Neuronal stem cell (in vitro differentiated cells): ENCODE results near the gene XRCC5.

Experiments
- DNase-seq: peaks from one replicate; pipeline ENCODE4 v3.0.0-alpha.2; 2013; ENCODE audit warnings: low spot score
- H2AFZ ChIP-seq: one replicate; pipeline ENCODE4 v1.6.1; 2013; ENCODE audit warnings: mild to moderate bottlenecking, low read length, inconsistent platforms
- H2AK5ac ChIP-seq: 2 replicates; pipeline ENCODE4 v1.6.1; 2013; ENCODE audit warnings: low read depth, mild to moderate bottlenecking, inconsistent platforms, low read length, moderate library complexity, mixed read lengths
- H2BK120ac ChIP-seq: 2 replicates; pipeline ENCODE4 v1.6.1; 2013; ENCODE audit warnings: low read depth, mild to moderate bottlenecking, inconsistent platforms, low read length, moderate library complexity, mixed read lengths
- H2BK12ac ChIP-seq: one replicate; pipeline ENCODE4 v1.6.1; 2013; ENCODE audit warnings: low read length, inconsistent platforms
- H2BK15ac ChIP-seq: 2 replicates; pipeline ENCODE4 v1.6.1; 2013; ENCODE audit warnings: mild to moderate bottlenecking, low read length, inconsistent platforms, mixed read lengths
- H2BK5ac ChIP-seq: one replicate; pipeline ENCODE4 v1.6.1; 2013; ENCODE audit warnings: inconsistent platforms, mild to moderate bottlenecking, low read length, moderate library complexity
- H3K14ac ChIP-seq: one replicate; pipeline ENCODE4 v1.6.1; 2013; ENCODE audit warnings: low read length, inconsistent platforms
- H3K18ac ChIP-seq: 2 replicates; pipeline ENCODE4 v1.6.1; 2013; ENCODE audit warnings: low read length, inconsistent platforms
- H3K23ac ChIP-seq: 2 replicates; pipeline ENCODE4 v1.6.1; 2013; ENCODE audit warnings: low read depth, mild to moderate bottlenecking, mixed read lengths, low read length, inconsistent platforms; ENCODE audit not compliant: poor library complexity
- H3K27ac ChIP-seq: replicated peaks from 3 replicates; pipeline ENCODE4 v1.5.1; 2013; ENCODE audit warnings: low read length, inconsistent platforms
- H3K27me3 ChIP-seq, 3 experiments: 2 replicates each; pipeline ENCODE4 v1.6.1; 2013; ENCODE audit warnings: low read length in 3 of 3, mild to moderate bottlenecking in 2 of 3, inconsistent platforms in 1 of 3, low read depth in 1 of 3, mixed read lengths in 1 of 3, moderate library complexity in 1 of 3; ENCODE audit not compliant: control insufficient read depth in 3 of 3, insufficient read depth in 3 of 3
- H3K36me3 ChIP-seq, 2 donors: replicated peaks in 1 of 2; 2 replicates each; pipeline ENCODE4 v1.6.1; 2013; ENCODE audit warnings: low read length in 2 of 2; ENCODE audit not compliant: control insufficient read depth in 2 of 2, insufficient read depth in 2 of 2
- H3K4ac ChIP-seq: 2 replicates; pipeline ENCODE4 v1.6.1; 2013; ENCODE audit warnings: inconsistent platforms, mild to moderate bottlenecking, low read length, moderate library complexity
- H3K4me1 ChIP-seq, 2 donors: 1 replicate in 1 of 2; 2 replicates in 1 of 2; pipeline ENCODE4 v1.6.1; 2013; ENCODE audit warnings: low read length in 2 of 2, low read depth in 1 of 2; ENCODE audit not compliant: control insufficient read depth in 2 of 2, insufficient read depth in 1 of 2
- H3K4me2 ChIP-seq: one replicate; pipeline ENCODE4 v1.6.1; 2013; ENCODE audit warnings: mild to moderate bottlenecking, low read length, inconsistent platforms; ENCODE audit not compliant: insufficient read depth, poor library complexity, severe bottlenecking
- H3K4me3 ChIP-seq, 2 donors: 2 replicates each; pipeline ENCODE4 v1.5.1; 2013; ENCODE audit warnings: low read length in 2 of 2, mild to moderate bottlenecking in 2 of 2, inconsistent platforms in 1 of 2, moderate library complexity in 1 of 2
- H3K79me1 ChIP-seq: one replicate; pipeline ENCODE4 v1.6.1; 2013; ENCODE audit warnings: low read depth, mild to moderate bottlenecking, inconsistent platforms, low read length, moderate library complexity
- H3K9ac ChIP-seq: one replicate; pipeline ENCODE4 v1.6.1; 2013; ENCODE audit warnings: mild to moderate bottlenecking, low read depth, low read length, inconsistent platforms; ENCODE audit not compliant: poor library complexity
- H3K9me3 ChIP-seq, 2 donors: replicated peaks in 1 of 2; 2 replicates each; pipeline versions ENCODE3 to v1.6.1; 2013; ENCODE audit warnings: low read length in 2 of 2, mild to moderate bottlenecking in 2 of 2, inconsistent platforms in 1 of 2, low read depth in 1 of 2, mixed read lengths in 1 of 2, moderate library complexity in 1 of 2; ENCODE audit not compliant: control insufficient read depth in 2 of 2, insufficient read depth in 1 of 2
- H4K8ac ChIP-seq: one replicate; pipeline ENCODE4 v1.6.1; 2013; ENCODE audit warnings: low read depth, mild to moderate bottlenecking, inconsistent platforms, low read length, moderate library complexity
- H4K91ac ChIP-seq: one replicate; pipeline ENCODE4 v1.6.1; 2013; ENCODE audit warnings: low read length, low read depth, mild to moderate bottlenecking, inconsistent platforms; ENCODE audit not compliant: poor library complexity
- WGBS, 2 donors: extraction: QIAGEN DNeasy Blood & Tissue Kit; methylation state at CpG; one replicate each; pipeline ENCODE4 v1.1.7; 2013; ENCODE audit warnings: missing lambda C conversion rate in 2 of 2, mixed read lengths in 1 of 2; ENCODE audit not compliant: insufficient read length in 2 of 2, insufficient replicate concordance in 1 of 2; ENCODE audit errors: extremely low coverage in 2 of 2; 5-methylcytosine and 5-hydroxymethylcytosine counted together

XRCC5 gene

DNA sequence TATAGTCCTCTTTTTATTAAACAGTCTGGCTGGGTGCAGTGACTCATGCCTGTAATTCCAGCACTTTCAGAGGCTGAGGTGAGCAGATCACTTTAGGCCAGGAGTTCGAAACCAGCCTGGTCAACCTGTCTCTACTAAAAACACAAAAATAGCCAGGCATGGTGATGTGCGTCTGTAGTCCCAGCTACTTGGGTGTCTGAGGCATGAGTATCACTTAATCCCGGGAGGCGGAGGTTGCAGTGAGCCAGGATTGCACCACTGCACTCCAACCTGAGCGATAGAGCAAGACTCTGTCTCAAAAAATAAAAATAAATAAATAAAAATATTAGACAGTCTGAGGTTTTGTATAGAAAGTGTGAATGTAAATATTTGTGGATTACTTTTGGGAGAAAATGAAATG is 17.8 kb downstream of the XRCC5 start:
- Histone ChIP-seq H3K79me1 (no peaks in the 10 kb centered on the region), H3K27me3 (no peaks in the 10 kb centered on the region), H4K8ac (no peak overlapping the region), H3K18ac (no peak overlapping the region), H3K9ac (no peak overlapping the region), H2AFZ (no peak overlapping the region), H3K27ac (no peak overlapping the region), H3K4ac (no peak overlapping the region), H3K4me1 (no peaks in the 10 kb centered on the region), H3K4me2 (no peak overlapping the region), H3K9me3 (no peaks in the 10 kb centered on the region), H2BK15ac (no peak overlapping the region), H3K23ac (no peak overlapping the region), H2BK12ac (no peak overlapping the region), H2AK5ac (no peak overlapping the region), H2BK120ac (no peak overlapping the region), H2BK5ac (no peak overlapping the region), H4K91ac (no peak overlapping the region), H3K4me3 (no peak overlapping the region), H3K36me3 (peaks cover 28 to 100% of the 10 kb centered on the region in 2 donors), H3K14ac (no peak overlapping the region)
- no peak for DNase-seq
- no CpG with 5 or more reads among the region's 5 CpGs for WGBS, 2 donors

DNA sequence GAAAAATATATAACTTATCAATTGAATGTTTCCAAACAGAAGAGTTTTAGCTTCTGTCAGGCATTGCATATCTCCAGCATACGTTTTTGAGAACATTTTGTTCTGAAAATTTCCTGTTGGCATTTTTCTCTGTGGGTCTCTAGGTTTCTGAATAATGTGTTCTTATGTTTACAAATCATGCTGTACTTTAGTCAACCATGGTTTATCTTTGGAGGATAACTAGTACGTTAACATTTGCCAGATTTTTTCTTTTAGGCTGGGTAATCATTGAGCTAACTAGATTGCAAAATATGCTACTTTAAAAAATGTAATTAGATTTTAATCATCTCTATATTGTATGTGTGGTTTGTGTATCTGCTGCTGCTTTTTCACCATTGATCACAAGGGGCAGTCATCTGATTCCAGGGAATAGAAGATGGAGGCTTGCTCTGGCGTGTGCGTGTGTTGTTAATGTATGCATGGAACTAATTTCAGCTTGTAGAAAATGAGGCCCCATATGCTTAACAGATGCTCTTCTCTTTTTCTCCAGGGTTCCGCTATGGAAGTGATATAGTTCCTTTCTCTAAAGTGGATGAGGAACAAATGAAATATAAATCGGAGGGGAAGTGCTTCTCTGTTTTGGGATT is 21.3 kb downstream of the XRCC5 start:
- Histone ChIP-seq H2AK5ac (no peak overlapping the region), H2AFZ (no peak overlapping the region), H2BK120ac (no peak overlapping the region), H3K18ac (no peak overlapping the region), H2BK15ac (no peak overlapping the region), H2BK12ac (no peak overlapping the region), H3K4me2 (no peak overlapping the region), H3K9ac (no peak overlapping the region), H4K8ac (no peak overlapping the region), H3K4ac (no peak overlapping the region), H3K9me3 (no peaks in the 10 kb centered on the region), H4K91ac (no peak overlapping the region), H3K27me3 (no peaks in the 10 kb centered on the region), H3K36me3 (peaks cover 31 to 100% of the 10 kb centered on the region in 2 donors), H3K27ac (no peak overlapping the region), H3K4me3 (no peak overlapping the region), H2BK5ac (no peak overlapping the region), H3K14ac (no peak overlapping the region), H3K23ac (no peak overlapping the region), H3K4me1 (no peaks in the 10 kb centered on the region), H3K79me1 (no peaks in the 10 kb centered on the region)
- no CpG with 5 or more reads among the region's 6 CpGs for WGBS, 2 donors
- DNase-seq, result no peak

DNA sequence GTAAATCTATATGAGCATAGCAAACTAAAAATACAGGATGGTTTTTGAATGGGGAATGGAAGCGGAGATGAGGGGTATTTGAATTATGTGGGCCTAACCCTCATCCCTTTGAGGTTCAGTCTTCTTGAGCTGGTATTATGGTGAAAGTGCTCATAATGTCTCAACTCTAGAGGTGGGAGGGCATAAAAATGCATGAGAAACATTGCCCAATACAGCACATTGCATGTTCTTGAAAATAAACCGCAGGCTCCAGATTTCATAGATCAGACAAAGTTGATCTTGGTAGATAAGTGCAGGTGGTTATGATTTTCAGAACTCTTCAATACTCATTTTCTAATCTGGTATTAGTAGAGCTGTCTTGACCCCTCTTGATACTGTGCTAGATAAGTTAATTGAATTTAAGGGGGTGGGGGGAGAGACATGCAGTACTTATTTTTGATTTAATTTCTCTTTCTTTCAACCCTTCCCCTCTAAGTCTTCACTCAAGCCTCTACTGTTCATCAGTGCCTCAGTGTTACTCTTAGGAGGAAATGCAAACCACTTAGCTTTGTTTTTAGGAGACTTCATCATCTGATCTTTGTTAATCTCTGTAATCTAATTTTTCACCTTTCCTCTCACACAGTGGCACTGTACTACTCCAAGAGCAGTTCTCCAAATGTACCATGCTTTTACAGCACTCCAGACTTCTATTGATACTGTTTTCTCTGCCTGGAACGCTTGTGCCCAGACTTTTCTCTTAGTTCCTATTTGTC is 22.2 kb downstream of the XRCC5 start:
- DNase-seq, result no peak
- Histone ChIP-seq H4K8ac (no peak overlapping the region), H4K91ac (no peak overlapping the region), H3K14ac (no peak overlapping the region), H2BK120ac (no peak overlapping the region), H3K4me1 (no peaks in the 10 kb centered on the region), H3K23ac (no peak overlapping the region), H3K36me3 (peaks cover 34 to 100% of the 10 kb centered on the region in 2 donors), H3K4me2 (no peak overlapping the region), H2BK5ac (no peak overlapping the region), H2AK5ac (no peak overlapping the region), H2AFZ (no peak overlapping the region), H3K18ac (no peak overlapping the region), H3K4me3 (no peak overlapping the region), H3K27ac (no peak overlapping the region), H3K9ac (no peak overlapping the region), H3K4ac (no peak overlapping the region), H3K27me3 (no peaks in the 10 kb centered on the region), H3K79me1 (no peaks in the 10 kb centered on the region), H3K9me3 (no peaks in the 10 kb centered on the region), H2BK12ac (no peak overlapping the region), H2BK15ac (no peak overlapping the region)
- WGBS, 2 donors, result 100% methylated on average over 1 of the region's 3 CpGs; no CpG with 5 or more reads in 1 of the 2 donors

DNA sequence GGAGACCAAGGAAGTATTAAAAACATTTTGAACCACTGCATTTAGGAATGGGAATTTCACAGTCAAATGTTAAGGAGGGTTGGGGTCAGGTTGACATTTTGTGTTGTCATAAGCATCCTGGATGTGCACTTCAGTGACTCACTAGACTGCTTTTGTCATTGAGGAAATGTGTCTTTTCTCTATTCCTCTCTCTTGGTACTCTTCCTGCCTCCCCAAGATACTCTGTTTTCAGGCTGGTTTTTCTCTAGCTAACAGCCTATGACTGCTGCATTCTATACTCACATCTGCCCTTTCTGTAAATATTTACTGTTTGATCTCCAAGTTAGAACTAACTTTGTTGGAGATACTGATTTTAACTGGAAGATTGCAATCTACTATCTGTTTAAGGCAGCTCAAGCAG is 23.4 kb downstream of the XRCC5 start:
- Histone ChIP-seq H4K91ac (no peak overlapping the region), H4K8ac (no peak overlapping the region), H2AFZ (no peak overlapping the region), H2BK12ac (no peak overlapping the region), H3K14ac (no peak overlapping the region), H3K18ac (no peak overlapping the region), H3K27me3 (no peaks in the 10 kb centered on the region), H2BK120ac (no peak overlapping the region), H2AK5ac (no peak overlapping the region), H3K4me2 (no peak overlapping the region), H3K79me1 (no peaks in the 10 kb centered on the region), H3K4ac (no peak overlapping the region), H2BK5ac (no peak overlapping the region), H3K36me3 (peaks cover 35 to 100% of the 10 kb centered on the region in 2 donors), H3K4me1 (no peaks in the 10 kb centered on the region), H3K27ac (no peak overlapping the region), H3K9ac (no peak overlapping the region), H2BK15ac (no peak overlapping the region), H3K4me3 (no peak overlapping the region), H3K23ac (no peak overlapping the region), H3K9me3 (no peaks in the 10 kb centered on the region)
- no peak for DNase-seq
